ENCODE results near the gene ST6GALNAC3.

ST6GALNAC3 gene

GRCh38 chr1:76230842-76231281, 156.3 kb downstream of the ST6GALNAC3 start:
- TF ChIP-seq CTCF (conservative IDR thresholded peaks at IDR 0.05): no peak
- no peak overlapping the region for H3K27ac ChIP-seq

GRCh38 chr1:76231320-76231719, 156.8 kb downstream of the ST6GALNAC3 start:
- no peak for TF ChIP-seq CTCF (conservative IDR thresholded peaks at IDR 0.05)
- no peak overlapping the region for H3K27ac ChIP-seq

GRCh38 chr1:76232666-76233065, 158.1 kb downstream of the ST6GALNAC3 start:
- TF ChIP-seq CTCF (conservative IDR thresholded peaks at IDR 0.05): no peak
- H3K27ac ChIP-seq: no peak overlapping the region

- no peak for TF ChIP-seq CTCF (conservative IDR thresholded peaks at IDR 0.05)
- no peak overlapping the region for H3K27ac ChIP-seq
Measured at GRCh38 chr1:76234061-76234460, 159.5 kb downstream of the ST6GALNAC3 start.

GRCh38 chr1:76237211-76237610, 162.7 kb downstream of the ST6GALNAC3 start:
- no peak overlapping the region for H3K27ac ChIP-seq
- TF ChIP-seq CTCF (conservative IDR thresholded peaks at IDR 0.05): no peak

- no peak overlapping the region for H3K27ac ChIP-seq
- TF ChIP-seq CTCF (conservative IDR thresholded peaks at IDR 0.05): no peak
Measured at GRCh38 chr1:76238094-76238628, 163.6 kb downstream of the ST6GALNAC3 start.

- no peak overlapping the region for H3K27ac ChIP-seq
- no peak for TF ChIP-seq CTCF (conservative IDR thresholded peaks at IDR 0.05)
Measured at GRCh38 chr1:76239470-76239918, 164.9 kb downstream of the ST6GALNAC3 start.

All from VCaP (cell line).